ENCODE measurements around the gene MAST3.
"Not testable (repeated sequence)": the region's sequence is repeated elsewhere in the genome, so short reads cannot be mapped to it uniquely, and the experiment has no call there.

MAST3 gene

GRCh38 chr19:18089096-18089541 is 8.5 kb upstream of the MAST3 start:
- DNase-seq = peak; percentile 79

GRCh38 chr19:18089726-18090125 is 7.9 kb upstream of the MAST3 start:
- DNase-seq = no peak

DNA sequence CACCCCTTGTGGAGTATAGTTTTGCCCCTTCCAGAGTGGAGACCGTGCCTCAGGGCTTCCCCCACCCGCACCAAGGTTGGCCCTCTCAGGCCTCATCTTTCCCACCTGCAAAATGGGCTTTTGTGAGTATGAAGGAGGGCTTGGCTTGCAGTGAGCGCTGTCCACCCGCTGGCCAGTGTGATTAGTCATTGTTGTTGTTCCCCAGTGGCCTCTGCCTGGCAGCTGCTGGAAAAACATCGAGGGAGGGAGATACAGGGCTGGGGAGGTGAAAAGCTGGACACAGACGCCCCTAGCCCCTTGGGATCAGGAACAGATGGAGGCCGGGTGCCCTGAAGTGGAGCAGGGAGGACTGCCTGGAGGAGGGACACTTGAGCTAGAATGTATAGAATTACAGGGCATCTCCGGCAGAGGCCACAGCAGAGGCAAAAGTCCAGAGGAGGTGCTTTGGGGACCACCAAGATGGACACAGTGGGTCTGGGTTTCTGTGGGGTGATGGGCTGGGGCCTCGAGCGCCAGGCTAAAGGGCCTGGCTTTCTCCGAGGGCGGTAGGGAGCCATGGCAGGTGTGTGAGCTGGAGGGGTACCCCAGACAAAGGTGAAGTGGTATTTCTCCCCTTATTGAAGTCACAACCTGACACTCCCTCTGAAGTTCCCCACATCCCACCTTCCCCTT is 6.9 kb upstream of the MAST3 start:
- no peak for DNase-seq

DNA sequence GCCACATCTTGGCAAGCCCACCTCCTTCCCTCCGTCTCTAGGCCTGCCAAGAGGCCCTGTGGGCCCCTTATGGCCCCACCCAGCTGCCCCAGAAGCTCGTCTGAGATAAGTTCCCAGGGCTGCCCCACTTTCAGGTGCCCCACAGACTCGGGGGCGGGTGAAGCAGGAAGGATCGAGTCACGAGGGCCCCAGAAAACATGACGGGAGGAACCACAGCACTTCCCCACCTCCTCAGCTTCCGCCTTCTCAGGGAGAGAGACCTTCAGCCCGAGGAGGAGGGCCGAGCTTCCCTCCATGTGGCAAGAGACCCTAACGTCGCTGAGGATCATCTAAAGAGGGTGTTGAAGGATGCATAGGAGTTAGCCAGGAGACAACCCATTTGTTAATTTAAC is 6.4 kb upstream of the MAST3 start:
- DNase-seq = peak; percentile 96

GRCh38 chr19:18093439-18094161 is 4.0 kb upstream of the MAST3 start:
- DNase-seq = peak; percentile 63

DNA sequence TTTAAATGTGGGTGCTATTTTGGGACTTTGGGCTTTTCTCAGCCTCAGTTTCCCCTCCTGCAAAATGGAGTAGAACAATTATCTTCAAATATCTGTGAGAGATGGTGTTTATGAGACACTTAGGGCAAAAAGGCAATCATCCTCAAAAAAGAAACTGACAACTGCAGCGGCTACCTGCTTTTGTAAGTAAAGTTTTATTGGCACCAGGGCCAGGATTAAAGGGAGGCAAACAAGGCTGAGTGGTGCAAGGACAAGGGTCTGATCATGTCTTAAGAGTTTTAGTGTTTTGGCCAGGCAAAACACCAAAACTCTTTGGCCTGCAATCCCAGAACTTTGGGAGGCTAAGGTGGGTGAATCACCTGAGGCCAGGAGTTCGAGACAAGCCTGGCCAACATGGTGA is 1.3 kb upstream of the MAST3 start:
- DNase-seq = no peak

DNA sequence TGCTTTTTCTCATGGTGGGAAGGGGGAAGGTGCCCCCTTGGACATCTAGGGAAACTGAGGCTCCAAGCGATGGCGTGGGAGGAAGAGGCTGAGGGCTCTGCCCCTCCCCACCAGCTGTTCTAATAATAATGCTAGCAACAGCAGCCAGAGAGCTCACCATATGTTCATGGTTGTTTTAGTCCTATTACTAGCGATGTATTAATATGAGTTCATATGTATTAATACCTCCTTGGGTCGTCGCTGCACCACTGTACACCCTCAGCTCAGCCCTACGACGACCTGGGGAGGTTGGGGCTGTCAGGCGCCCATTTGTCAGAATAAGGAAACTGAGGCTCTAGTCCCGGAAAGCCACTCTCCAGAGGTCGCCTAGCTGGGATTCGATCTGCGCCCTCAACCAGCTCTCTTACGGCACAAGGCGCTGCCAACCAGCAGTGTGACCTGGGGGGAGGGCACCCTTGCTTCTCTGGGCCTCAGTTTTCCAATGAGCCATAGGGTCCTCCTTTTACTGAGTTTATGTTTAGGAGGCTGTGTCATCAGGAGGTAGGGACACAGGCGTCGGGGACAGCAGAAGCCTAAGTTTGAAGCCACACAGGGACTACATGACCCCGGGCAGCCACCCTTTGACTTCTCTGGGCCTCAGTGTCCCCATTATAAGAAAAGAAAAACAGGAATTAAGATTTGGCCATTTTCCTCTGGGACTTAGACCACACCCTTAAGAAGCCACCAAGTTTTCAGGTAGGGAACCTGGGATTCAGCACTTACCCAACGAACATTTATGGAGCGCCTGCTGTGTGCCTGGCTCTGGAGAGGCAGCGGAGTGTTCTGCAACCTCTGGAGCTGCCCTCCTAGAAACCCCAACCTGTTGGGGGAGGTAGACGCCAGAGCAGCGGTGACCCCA is 664 bp downstream of the MAST3 start:
- DNase-seq = peak; percentile 43

DNA sequence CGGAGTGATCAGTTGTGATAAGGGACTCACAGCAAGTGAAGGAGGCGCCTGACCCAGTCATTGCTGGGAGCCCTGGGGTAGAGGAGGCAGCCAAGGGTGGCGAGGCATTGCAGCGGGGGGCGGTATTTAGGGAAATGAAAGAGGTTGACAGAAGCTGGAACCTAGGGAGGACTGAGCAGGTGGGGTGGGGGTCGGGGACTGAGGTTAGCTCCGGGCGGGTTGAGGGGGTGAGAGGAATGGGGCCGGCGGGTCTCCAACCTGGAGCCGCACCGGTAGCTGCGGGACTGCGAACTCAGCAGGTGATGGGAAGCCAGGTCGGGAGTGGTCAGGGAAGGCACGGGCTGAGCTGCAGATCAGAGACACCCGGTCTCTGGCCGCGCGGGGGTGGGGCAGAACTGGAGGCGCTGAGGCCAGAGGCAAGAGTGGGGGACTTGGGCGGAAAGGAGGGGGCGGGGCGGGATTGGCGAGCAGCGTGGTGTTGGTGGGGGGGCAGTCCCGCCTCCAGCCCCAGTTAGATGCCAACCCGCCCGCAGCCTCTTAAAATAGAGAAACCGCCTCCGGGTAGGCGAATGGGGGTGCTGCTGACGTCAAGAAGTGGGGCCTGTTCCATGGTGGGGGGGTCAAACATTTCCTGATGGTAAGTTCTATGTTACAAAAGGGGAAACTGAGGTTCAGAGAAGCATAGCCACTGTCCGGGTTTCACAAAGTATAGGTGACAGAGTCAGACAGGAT is 1.5 kb downstream of the MAST3 start:
- peak; percentile 72 for DNase-seq

GRCh38 chr19:18099623-18099995 is 2.0 kb downstream of the MAST3 start:
- no peak for DNase-seq

GRCh38 chr19:18100710-18101109 is 3.1 kb downstream of the MAST3 start:
- DNase-seq = no peak

- no peak for DNase-seq
Observed at GRCh38 chr19:18101268-18101667, 3.7 kb downstream of the MAST3 start.

- DNase-seq = no peak
Observed at GRCh38 chr19:18102916-18103542, 5.5 kb downstream of the MAST3 start.

GRCh38 chr19:18104793-18105131 is 7.2 kb downstream of the MAST3 start:
- DNase-seq = no peak

DNA sequence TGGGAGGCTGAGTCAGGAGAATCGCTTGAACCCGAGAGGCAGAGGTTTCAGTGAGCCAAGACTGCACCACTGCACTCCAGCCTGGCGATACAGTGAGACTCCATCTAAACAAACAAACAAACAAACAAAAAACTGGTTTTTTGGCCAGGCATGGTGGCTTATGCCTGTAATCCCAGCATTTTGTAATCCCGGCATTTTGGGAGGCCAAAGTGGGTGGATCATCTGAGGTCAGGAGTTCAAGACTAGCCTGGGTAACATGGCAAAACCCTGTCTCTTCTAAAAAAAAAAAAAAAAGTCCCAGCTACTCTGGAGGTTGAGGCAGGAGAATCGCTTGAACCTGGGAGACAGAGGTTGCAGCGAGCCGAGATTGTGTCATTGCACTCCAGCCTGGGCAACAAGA is 7.7 kb downstream of the MAST3 start:
- not testable (repeated sequence) for DNase-seq

- no peak for DNase-seq
Observed at GRCh38 chr19:18107235-18107634, 9.7 kb downstream of the MAST3 start.

DNA sequence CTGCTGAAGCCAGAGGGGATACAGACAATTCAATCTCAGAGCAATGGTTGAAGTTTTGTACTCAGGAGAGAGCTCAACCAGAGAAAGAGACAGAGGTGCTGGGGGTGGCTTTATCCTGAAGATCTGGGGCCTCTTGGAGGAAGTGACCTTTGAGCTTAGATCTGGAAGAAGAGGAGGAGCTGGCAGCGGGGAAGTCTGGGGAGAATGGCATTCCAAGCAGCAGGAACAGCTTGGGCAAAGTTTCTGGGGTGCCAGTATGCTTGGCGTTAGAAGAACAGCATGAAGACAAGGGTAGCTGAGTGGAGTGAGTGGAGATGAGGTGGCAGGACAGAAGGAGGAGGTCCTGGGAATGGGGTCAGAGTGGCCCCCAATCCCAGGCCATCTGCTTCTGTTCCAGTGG is 11.3 kb downstream of the MAST3 start:
- DNase-seq = no peak

- DNase-seq = no peak
Observed at GRCh38 chr19:18109341-18109732, 11.8 kb downstream of the MAST3 start.

GRCh38 chr19:18109733-18110608 is 12.4 kb downstream of the MAST3 start:
- DNase-seq = peak; percentile 53

- DNase-seq = no peak
Observed at GRCh38 chr19:18110609-18111232, 13.1 kb downstream of the MAST3 start.

DNA sequence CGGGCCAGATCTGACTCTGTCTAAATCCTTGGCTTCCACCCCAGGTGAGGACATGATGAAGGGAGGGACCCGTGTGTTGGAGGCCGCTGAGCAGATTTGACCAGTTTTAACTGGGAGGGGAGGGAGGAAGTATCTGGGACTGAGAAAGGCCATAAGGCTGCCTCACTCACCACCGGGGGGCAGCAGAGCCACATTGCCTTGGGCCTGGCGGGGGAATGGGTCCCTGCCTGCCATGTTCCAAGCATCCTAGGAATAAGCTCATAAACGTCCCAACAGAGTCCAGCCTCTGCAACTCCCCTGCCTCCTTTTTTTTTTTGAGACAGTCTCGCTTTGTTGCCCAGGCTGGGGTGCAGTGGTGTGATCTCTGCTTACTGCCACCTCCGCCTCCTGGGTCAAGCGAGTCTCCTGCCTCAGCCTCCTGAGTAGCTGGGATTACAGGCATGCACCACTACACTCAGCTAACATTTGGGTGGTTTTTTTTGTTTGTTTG is 15.5 kb downstream of the MAST3 start:
- peak; percentile 92 for DNase-seq

GRCh38 chr19:18113827-18114226 is 16.2 kb downstream of the MAST3 start:
- DNase-seq = no peak

All from hematopoietic multipotent progenitor cell treated with erythropoietin and hydrocortisone succinate and interleukin-3 and kit ligand, for 6 days (in vitro differentiated cells).